Measurements from ENCODE around the gene EVC2. TPM values are rescaled to one million over a fixed set of nuclear protein-coding genes. Genes with fewer than 3 reads are reported as not detected.

Gene EVC2
- total and polyA plus RNA-seq, 2 of the 4 experiments (the other 2 are of a cell fraction): 2.7 to 5.9 TPM

GRCh38 chr4:5738061-5738460, 29.7 kb upstream of the EVC2 start:
- TF ChIP-seq CTCF (conservative IDR thresholded peaks at IDR 0.05; ENCODE audit: low read depth, low read length): no peak
- no peak for TF ChIP-seq RCOR1 (IDR thresholded peaks at IDR 0.05; ENCODE audit: insufficient replicate concordance, low read length)
- TF ChIP-seq CEBPB (IDR thresholded peaks at IDR 0.05; ENCODE audit: low read depth, low read length): 0 out of 2 replicates have a peak, but pooled peaks have one; percentile 10
- TF ChIP-seq BHLHE40 (IDR thresholded peaks at IDR 0.05; ENCODE audit: low read depth, low read length): no peak
- Histone ChIP-seq H2AK5ac (ENCODE audit: low read depth, low read length) (no peak overlapping the region), H2BK120ac (ENCODE audit: low read depth, low read length) (no peak overlapping the region), H2BK5ac (ENCODE audit: low read depth, low read length, poor library complexity, severe bottlenecking) (no peak overlapping the region), H3K4ac (ENCODE audit: low read depth, low read length) (no peak overlapping the region), H3K4me3 (ENCODE audit: insufficient read depth, low read depth, low read length) (no peak overlapping the region), H3K14ac (replicated peaks; ENCODE audit: low read depth, low read length) (no peak overlapping the region), H3K27ac (ENCODE audit: insufficient read depth, low read length) (no peak overlapping the region), H4K20me1 (ENCODE audit: insufficient read depth, low read length) (no peaks in the 10 kb centered on the region), H2AK9ac (replicated peaks; ENCODE audit: low read depth, low read length, poor library complexity) (no peak overlapping the region), H2BK20ac (ENCODE audit: low read depth, low read length) (no peak overlapping the region), H3K4me1 (ENCODE audit: control insufficient read depth, insufficient read depth, low read length) (no peaks in the 10 kb centered on the region), H3K23ac (ENCODE audit: low read depth, low read length) (no peak overlapping the region), H2BK15ac (ENCODE audit: low read depth, low read length) (no peak overlapping the region), H3K9me3 (ENCODE audit: control insufficient read depth, insufficient read depth, low read length) (no peaks in the 10 kb centered on the region), H3K9ac (ENCODE audit: low read depth, low read length) (no peak overlapping the region), H3K36me3 (ENCODE audit: control insufficient read depth, insufficient read depth, low read length) (peaks cover 41% of the 10 kb centered on the region), H3K18ac (ENCODE audit: low read depth, low read length) (no peak overlapping the region), H3K27me3 (ENCODE audit: control insufficient read depth, insufficient read depth, low read length) (no peaks in the 10 kb centered on the region), H2AFZ (replicated peaks; ENCODE audit: low read length, poor library complexity) (no peak overlapping the region), H3K9me1 (ENCODE audit: insufficient read depth, low read length) (peaks cover 8% of the 10 kb centered on the region), H3K56ac (ENCODE audit: extremely low read depth, insufficient read depth, low read length) (no peak overlapping the region), H3K79me1 (ENCODE audit: low read depth in 1 of 2, low read length in 2 of 2) (peaks cover 13 to 28% of the 10 kb centered on the region in 2 experiments; a peak in 3 of 4 replicates), H4K91ac (ENCODE audit: insufficient read depth, low read depth, low read length) (no peak overlapping the region), H3K4me2 (ENCODE audit: low read depth, low read length) (no peak overlapping the region), H4K8ac (ENCODE audit: low read depth in 2 of 2, low read length in 2 of 2) (no peak overlapping the region), H4K5ac (ENCODE audit: low read depth, low read length) (no peak overlapping the region)
- CTCF ChIA-PET: interaction anchor here (1.8 kb wide), 1 partner anchor 16 kb away, joined by 6 read pairs; no protein-coding TSS in a partner anchor
- WGBS, 2 experiments (ENCODE audit: extremely low coverage in 2 of 2, insufficient read length in 1 of 2): no CpG with 5 or more reads among the region's 2 CpGs
- intact Hi-C loops (cut with micrococcal nuclease) (no loop called here), dilution Hi-C loops (cut with HindIII; ENCODE audit: low sequenced_read_pairs, unreplicated experiment) (no loop called here), in situ Hi-C loops (cut with MboI; ENCODE audit: low sequenced_read_pairs) (no loop called here)
- DNase-seq: peak; percentile 32
- no TSS peak for BruUV-seq (replicated peaks)
- POLR2A ChIA-PET (ENCODE audit: unreplicated experiment): no interaction called here
- ATAC-seq (ENCODE audit: low read depth): peak; percentile 42

Measured in IMR-90 (cell line).